ENCODE measurements around the gene WASHC4.

The WASHC4 gene

DNA sequence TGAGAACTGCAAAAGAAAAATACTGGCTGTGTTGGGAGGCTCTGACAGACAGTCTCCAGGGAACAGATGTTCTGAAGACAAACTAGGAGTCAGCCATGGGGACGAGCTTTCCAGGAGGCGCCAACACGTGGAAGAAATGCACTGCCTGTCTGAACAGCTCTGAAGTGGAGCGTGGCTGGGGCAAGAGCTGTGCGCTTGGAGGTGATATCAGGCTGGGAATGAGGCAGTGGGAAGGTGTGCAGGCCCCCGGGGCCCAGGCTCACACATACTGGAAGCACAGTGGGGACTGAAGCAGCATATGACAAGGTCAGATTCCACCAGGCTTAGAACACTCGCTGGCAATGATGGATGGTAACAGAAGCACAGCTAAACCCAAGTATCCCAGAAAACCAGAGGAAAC, 110.9 kb downstream of the WASHC4 start:
- H3K27ac ChIP-seq (ENCODE audit: low read length), result no peak overlapping the region
- no peaks in the 10 kb centered on the region for H3K4me1 ChIP-seq (ENCODE audit: insufficient read depth, low read length)
- TF ChIP-seq, protein P1, sequence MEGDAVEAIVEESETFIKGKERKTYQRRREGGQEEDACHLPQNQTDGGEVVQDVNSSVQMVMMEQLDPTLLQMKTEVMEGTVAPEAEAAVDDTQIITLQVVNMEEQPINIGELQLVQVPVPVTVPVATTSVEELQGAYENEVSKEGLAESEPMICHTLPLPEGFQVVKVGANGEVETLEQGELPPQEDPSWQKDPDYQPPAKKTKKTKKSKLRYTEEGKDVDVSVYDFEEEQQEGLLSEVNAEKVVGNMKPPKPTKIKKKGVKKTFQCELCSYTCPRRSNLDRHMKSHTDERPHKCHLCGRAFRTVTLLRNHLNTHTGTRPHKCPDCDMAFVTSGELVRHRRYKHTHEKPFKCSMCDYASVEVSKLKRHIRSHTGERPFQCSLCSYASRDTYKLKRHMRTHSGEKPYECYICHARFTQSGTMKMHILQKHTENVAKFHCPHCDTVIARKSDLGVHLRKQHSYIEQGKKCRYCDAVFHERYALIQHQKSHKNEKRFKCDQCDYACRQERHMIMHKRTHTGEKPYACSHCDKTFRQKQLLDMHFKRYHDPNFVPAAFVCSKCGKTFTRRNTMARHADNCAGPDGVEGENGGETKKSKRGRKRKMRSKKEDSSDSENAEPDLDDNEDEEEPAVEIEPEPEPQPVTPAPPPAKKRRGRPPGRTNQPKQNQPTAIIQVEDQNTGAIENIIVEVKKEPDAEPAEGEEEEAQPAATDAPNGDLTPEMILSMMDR (IDR thresholded peaks at IDR 0.05; ENCODE audit: borderline replicate concordance, extremely low read depth, low read length, poor library complexity, severe bottlenecking), result no peak
- TF ChIP-seq EZH2 (IDR thresholded peaks at IDR 0.05; ENCODE audit: borderline replicate concordance, low read depth, low read length, severe bottlenecking), result no peak
- no peaks in the 10 kb centered on the region for H3K9me3 ChIP-seq (ENCODE audit: insufficient read depth, low read length, severe bottlenecking)
- peaks cover 76% of the 10 kb centered on the region for H3K36me3 ChIP-seq (ENCODE audit: insufficient read depth, low read length)
- no peak overlapping the region for H3K4me2 ChIP-seq (ENCODE audit: insufficient read depth, low read length)
- no peaks in the 10 kb centered on the region for H3K79me2 ChIP-seq (ENCODE audit: insufficient read depth, low read length)
- no peaks in the 10 kb centered on the region for H3K27me3 ChIP-seq (ENCODE audit: insufficient read depth, low read length, poor library complexity)
- H4K20me1 ChIP-seq (ENCODE audit: insufficient read depth, low read length), result no peaks in the 10 kb centered on the region
- H3K4me3 ChIP-seq (ENCODE audit: low read depth in 1 of 2, low read length in 2 of 2), result no peak overlapping the region
- ATAC-seq (ENCODE audit: insufficient read depth, low read depth), result no peak
- no peak for DNase-seq
- no peak overlapping the region for H2AFZ ChIP-seq (ENCODE audit: low read depth, low read length)
- no peak overlapping the region for H3K9ac ChIP-seq (ENCODE audit: low read depth, low read length)
